T1000 (cell line): ENCODE data around the gene KCP.

Source experiments
- DNase-seq: peaks from one replicate; lab custom pipeline; 2025; ENCODE audit warnings: mixed read lengths; lab: John Stamatoyannopoulos, UW

KCP gene

DNA sequence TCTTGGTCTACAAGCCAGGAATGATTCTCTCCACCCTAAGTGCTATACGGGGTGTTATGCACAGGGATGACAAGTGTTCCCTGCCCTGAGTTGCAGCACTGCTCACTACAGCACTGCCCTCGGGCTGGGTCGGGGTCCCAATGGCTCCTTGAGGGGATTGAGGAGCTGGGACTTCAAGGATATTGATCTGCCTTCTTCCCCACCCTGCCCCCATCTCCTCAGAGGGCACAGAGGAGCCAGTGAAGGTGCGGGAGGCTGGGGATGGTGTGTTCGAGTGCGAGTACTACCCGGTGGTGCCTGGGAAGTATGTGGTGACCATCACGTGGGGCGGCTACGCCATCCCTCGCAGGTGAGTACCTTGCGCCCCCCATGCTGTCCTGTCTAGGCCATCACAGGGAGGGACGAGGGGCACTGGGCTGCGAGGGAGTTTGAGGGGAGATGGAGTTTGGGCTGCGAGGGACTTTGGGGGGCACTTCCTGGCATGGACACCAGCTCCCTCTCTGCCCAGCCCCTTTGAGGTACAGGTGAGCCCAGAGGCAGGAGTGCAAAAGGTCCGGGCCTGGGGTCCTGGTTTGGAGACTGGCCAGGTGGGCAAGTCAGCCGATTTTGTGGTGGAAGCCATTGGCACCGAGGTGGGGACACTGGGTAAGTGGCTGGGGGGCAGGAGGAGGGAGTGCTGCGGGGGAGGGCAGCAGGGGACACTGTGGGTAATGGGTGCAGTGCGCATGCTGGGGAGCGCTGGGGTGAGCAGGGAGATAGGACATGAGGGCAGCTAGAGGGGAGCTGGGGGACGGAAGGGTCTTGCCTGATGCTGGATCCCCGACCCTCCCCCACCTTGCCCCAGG, 70.0 kb downstream of the KCP start:
- DNase-seq, result no peak

DNA sequence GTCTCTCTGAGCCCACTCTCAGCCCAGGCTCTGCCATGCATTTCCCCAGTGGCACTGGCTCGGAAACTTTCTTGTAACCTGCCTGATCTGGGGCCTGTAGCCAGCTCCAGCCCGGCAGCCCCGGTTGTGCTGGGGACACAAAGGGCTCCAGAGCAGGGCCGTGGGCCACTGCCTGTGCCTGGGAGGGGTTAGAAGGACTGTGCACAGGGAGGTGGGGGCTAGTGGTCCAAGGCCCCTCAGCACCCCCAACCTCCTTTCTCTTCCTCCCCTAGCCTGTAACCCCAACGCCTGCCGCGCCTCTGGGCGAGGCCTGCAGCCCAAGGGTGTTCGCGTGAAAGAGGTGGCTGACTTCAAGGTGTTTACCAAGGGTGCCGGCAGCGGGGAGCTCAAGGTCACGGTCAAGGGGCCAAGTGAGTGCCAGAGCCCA, 70.7 kb downstream of the KCP start:
- DNase-seq, result no peak

DNA sequence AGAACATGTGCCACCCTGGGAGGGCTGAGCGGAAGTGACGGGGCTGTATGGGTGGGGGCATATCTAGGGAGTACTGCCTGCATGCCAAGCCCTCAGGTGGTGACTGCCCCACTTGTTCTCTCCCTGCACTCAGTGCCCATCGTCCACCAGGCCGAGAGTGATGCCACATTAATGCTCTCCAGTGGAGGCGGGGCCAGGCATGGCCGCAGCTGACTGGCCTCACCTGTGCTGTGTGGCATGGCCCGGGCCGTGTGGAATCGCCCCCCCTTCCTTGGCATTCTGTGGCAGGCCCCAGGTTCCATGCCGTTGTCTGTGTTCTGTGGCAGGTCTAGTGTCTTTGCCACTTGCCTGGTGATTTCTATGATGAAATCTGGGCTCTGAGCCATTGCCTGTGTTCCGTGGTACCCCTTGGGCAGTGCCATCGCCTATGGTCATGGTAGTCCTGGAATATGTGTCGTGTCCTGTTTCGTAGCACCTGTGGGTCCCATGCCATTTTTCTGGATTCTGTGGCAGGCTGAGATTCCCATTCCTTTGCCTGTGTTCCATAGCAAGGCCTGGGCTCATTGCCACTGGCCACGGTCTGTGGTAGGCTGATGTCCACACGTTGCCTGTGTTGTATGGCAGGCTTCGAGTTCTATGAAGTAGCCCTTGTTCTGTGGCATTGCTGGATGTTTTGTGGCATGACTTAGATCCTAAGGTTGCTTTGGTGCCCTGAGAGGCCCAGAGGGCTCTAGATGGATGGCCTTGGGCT, 71.4 kb downstream of the KCP start:
- no peak for DNase-seq

DNA sequence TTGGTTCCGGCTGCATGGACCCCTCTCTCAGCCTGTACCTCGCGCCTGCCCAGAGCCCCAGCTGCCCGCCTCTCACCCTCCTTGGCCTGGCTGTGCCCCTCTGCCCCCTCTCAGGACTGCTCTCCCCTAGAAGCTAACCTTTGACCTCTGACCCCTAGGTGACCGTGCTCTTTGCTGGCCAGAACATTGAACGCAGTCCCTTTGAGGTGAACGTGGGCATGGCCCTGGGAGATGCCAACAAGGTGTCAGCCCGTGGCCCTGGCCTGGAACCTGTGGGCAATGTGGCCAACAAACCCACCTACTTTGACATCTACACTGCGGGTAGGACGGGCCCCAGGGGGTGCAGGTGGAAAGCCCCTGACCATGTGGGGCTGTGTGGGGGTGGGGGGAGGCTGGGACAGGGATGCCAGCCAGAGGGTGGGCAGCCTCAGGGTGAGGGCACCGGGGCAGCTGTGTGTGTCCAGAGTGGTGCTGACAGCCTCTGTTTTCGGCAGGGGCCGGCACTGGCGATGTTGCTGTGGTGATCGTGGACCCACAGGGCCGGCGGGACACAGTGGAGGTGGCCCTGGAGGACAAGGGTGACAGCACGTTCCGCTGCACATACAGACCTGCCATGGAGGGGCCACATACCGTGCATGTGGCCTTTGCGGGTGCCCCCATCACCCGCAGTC, 72.3 kb downstream of the KCP start:
- DNase-seq, result no peak

DNA sequence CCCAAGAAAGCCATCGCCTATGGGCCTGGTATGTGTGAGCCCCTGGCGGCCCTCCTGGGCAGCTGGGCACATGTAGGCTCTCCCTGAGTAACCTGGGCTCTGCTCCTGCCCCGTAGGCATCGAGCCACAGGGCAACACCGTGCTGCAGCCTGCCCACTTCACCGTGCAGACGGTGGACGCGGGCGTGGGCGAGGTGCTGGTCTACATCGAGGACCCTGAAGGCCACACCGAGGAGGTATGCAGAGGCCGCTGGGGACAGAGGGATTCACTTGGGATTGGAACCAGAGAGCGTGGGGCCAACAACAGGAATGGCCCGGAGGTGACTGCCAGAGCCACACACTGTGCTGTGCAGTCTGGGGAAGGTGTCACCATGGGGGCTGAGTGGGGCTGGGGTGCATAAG, 73.0 kb downstream of the KCP start:
- DNase-seq, result no peak

DNA sequence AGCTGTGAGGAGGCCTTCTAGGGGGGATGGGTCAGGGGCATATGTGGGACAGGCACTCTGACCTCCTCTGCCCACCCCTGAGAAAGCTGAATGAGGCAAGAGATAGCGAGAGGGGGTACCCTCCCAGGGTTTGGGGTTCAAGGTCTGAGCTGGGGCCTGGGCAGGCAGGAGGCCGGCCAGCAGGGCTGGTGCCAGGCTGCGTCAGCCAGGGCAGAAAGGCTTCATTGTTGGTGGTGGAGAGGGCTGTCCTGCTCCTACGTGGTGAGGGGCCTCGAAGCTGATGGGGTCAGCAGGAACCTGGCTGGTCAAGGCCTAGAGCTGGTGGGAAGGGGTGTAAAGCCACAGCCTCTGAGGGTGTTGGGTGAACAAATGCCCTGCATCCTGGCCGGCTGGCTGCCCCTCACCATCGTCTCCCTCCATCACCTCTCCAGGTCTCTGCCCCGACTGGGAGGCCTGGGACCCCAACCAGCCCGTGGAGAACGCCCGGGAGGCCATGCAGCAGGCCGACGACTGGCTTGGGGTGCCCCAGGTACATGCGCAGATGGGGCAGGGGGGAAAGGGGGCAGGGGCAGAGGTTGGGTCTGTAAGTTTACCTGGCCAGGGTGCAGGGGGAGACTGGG, 73.7 kb downstream of the KCP start:
- no peak for DNase-seq

DNA sequence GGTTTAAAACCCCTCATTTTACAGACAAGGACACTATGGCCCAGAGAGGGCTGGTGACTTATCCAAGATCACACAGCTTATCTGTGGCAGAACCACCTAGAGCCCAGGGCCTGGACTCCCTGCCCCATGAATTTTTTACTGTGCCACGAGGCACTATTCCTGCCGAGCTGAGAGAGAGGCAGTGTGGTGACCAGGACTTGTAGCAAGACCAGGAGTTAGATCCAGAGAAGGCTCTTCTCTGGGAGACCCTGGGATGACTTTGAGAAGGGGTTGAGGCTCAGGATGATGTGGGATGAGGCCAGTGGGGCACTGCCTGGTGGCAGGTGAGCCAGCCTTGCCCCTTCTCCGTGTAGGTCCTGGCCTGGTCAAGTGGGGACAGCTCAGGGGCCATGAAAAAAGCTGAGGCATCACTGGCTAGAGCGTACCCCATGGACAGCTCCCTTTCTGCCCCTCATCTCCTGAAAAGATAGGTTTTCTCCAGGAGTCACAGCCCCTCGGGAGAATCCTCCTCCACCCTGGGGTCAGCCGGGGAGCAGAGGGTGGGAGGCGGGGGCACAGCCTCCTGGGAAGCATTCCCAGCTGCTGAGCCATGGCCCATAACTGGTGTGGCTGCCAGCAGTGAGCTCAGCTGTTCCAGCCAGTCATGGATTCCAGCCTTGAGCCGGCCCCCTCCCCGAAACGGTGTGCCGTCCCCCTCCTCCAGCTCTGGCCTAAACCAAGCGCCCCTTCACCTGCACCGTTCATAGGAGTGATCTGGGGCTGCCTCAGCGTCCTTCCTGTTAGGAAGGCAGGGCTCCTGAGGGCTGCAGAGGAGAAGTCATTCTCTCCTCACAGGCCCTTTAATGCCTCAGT, 74.5 kb downstream of the KCP start:
- DNase-seq, result no peak

DNA sequence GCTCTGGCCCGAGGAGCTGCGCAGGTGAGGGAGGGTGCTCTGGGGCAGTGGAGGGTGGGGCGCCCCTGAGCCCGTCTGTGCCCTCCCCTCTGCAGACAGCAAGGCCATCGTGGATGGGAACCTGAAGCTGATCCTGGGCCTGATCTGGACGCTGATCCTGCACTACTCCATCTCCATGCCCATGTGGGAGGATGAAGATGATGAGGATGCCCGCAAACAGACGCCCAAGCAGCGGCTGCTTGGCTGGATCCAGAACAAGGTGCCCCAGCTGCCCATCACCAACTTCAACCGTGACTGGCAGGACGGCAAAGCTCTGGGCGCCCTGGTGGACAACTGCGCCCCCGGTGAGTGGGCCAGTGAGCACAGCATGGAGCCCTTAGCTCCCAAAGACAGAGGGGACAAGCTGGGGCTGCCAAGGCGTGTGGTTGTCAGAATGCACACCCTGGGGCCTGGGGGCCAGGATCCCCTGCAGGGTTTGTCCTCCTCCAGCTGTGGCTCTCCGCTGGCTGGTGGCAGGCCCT, 75.2 kb downstream of the KCP start:
- DNase-seq, result no peak

DNA sequence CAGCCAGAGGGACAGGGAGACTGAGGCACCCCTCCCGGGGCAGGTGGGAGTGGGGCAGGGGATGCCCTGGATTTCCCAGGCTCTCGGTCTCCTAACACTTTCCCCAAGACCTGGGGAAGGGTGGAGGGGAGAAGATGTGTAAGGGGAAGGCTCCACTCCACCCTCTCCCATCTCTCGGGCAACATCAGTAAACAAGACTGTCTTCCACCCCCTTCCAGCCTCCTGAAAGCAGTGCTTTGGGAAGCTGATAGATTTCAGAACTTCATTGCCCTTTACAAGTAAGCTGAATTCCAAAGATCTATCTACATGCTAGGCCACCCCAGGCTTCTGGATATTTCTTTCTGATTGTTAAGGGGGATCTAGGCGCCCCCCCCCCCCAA, 76.6 kb downstream of the KCP start:
- no peak for DNase-seq

DNA sequence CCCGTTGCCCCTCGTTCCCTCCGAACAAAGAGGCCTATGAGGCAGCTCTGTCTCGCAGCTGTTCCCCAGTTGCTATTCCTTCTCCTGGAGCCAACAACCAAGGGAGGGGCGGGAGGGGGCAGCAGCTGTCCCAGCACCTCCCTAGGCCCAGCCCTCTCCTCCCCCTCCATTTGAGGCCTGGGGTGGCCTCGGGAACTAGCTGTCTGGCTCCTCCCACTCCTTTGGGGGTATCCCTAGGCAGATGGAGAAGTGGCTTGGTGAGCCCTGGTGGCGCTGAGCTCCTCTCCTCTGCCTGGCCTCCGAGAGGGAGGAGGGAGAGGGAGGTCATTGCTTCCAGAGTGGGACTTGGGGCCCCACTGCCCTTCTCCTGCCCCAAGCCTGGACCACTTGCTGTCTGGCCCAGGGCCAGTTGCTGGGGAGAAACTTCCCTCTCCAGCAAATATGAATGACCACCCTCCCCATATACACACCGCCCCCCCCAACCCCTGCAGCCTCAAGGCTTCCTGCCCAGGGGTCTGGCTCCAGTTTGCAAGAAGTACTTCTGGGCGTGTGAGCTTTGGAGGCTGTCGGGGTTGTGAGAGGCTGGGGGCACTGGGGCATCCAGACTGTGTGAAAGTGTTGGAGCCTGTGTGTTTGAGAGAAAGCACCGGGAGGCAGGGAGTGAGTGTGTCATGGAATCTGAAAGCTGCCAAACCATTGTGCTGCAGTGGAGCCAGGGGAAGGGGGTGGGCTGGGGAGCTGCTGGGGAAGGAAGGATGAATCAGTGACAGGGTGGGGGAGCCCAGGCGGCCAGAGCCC, 77.2 kb downstream of the KCP start:
- DNase-seq, result no peak

DNA sequence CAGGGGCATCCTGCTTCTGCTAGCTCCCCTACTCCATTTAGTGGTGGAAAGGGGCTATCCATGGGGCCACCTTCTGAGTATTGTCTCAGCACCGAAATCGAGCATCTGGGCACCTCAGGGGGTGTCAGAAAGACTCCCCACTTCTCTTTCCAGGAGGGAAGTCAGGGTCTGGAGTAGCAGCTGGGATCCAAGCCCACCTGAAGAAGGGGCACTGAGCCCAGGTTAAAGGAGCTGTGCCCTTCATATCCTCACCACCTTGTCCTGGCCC, 77.7 kb downstream of the KCP start:
- DNase-seq, result no peak

DNA sequence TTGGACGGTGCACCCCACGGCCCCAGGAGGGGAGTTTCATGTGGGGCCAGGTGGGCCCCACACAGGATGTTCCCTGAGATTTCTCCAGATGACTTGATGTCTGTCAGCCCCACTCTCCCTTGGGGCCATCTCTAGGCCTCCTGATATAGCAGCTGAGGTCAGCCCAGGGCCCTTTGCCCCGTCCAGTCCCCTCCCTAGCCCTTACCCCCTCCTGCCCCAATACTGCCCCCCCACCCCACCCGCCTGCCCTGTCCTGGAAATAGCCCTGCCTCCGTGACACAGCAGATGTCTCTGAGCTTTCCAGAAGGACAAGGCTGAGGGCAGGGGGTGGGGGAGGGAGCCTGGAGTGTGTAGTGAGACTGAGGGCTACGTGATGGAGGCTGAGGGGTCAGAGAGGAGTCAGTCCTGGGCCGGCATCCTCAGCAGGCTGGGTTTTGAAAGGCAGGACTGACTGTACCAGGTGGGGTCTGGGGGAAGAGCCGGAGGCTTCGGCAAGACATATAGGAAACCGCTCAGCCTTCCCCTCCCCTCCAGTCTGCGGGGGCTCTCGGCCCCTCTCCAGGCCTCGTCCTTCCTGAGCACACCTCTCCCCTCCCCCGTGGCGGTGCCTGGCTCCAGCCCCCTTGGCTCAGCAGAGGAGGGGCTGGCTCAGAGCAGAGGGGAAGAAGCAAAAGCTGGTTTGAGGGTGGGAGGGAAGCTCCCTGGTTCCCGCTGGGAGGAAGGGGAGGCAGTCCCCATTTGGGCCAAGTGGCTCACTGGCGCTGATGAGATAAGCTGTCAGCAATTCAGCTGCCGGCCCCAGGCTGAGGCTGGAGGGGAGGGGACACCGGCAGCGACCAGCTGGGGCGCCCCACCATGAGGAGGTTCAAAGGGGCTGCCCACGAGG, 78.3 kb downstream of the KCP start:
- no peak for DNase-seq

DNA sequence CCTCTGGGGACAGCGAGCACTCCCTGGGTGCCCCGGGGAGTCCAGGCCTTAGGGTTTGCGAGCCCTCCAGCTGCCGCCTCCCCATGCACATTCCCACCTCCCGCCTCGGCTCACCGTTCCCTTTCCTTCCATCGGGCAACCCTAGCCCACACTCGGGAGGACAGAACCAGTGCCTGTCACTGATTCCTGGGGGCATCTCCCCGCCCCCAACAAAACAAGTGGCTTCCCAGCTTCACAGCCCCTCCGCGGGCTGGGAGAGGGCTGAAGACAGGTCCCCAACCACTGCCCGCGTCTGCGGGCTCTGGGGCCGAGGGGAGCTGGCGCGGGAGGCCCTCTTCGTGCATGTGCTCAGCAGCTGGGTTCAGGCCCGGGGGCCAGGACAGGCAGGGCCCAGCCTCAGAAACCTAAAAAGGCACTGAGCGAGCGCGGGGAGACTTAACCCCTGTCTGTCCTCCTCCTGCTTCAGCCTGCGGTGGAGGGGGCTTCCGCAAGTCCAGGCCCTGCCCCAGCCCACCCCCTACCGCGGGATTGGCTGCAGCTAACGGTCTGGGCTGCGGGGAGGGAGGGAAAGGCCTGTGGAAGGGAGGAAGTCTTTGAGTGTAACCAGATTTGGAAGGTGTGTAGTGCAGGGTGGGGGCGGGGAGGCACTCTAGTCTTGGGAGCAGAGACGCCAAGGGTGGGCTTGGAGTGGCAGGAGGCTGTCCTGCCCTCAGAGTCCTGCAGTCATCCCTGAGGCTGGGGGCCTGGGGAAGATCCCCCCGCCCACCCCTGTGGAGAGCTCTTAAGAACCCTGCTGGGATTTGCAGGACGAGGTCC, 79.1 kb downstream of the KCP start:
- DNase-seq, result no peak

DNA sequence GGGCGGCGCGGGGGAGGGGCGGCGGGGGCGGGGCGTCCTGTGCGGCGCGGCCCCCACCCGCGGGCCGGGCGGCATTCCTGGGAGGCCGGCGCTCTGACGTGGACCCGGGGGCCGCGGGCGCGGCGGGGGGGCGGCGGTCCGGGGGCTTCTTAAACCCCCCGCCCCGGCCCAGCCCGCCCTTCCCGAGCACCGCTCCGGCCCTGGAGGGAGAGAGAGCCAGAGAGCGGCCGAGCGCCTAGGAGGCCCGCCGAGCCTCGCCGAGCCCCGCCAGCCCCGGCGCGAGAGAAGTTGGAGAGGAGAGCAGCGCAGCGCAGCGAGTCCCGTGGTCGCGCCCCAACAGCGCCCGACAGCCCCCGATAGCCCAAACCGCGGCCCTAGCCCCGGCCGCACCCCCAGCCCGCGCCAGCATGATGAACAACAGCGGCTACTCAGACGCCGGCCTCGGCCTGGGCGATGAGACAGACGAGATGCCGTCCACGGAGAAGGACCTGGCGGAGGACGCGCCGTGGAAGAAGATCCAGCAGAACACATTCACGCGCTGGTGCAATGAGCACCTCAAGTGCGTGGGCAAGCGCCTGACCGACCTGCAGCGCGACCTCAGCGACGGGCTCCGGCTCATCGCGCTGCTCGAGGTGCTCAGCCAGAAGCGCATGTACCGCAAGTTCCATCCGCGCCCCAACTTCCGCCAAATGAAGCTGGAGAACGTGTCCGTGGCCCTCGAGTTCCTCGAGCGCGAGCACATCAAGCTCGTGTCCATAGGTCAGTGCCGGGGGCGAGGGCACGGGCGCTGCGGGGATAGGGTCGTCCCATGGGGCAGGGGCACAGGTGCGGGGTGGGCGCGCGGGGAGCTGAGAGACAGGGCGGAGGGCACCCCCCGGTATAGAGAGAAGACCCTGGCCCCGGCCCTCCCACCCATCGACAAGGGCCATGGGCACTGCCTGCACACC, 80.0 kb downstream of the KCP start, which contains the start of gene FLNC:
FLNC (plus strand) TSS at position 176 of the 947 bp plus-strand sequence; CDS start at position 408, 232 bp downstream.
- DNase-seq, result peak; percentile 24

DNA sequence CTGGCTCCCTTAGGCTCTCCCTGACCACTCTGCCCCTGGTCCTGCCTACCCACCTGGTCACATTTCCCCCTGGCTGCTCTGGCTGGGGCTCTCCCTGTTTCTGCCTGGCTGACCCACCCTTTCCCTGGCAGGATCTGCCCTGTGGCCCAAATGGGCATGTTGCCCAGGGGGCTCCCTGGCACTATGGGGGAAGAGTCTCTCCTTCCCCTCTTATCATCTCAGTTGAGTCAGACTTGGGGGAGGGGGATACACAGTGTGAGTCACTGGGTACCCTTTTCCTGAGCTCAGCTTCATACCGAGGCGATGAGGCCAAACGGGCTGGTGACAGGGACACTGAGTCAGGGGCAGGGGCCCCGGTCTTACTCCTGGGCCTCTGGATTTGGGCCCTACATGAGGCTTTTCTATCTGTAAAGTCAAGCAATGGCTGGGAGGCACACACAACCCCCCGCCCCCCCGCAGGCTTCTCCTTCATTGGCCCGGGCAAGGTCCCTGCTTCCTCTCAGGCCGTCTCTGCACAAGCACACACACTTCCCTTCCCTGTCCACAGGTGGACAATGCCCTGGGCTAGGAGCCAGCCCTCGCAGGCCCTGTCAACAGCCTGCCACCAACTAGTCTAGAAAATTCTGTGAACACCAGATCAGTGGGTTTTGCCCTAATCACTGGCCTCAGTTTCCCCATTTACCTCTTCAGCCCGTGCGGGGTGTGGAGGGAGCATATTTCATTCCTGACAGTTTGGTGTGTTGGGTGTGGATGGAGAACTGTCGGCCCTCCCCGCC, 80.9 kb downstream of the KCP start:
- DNase-seq, result peak; percentile 42

DNA sequence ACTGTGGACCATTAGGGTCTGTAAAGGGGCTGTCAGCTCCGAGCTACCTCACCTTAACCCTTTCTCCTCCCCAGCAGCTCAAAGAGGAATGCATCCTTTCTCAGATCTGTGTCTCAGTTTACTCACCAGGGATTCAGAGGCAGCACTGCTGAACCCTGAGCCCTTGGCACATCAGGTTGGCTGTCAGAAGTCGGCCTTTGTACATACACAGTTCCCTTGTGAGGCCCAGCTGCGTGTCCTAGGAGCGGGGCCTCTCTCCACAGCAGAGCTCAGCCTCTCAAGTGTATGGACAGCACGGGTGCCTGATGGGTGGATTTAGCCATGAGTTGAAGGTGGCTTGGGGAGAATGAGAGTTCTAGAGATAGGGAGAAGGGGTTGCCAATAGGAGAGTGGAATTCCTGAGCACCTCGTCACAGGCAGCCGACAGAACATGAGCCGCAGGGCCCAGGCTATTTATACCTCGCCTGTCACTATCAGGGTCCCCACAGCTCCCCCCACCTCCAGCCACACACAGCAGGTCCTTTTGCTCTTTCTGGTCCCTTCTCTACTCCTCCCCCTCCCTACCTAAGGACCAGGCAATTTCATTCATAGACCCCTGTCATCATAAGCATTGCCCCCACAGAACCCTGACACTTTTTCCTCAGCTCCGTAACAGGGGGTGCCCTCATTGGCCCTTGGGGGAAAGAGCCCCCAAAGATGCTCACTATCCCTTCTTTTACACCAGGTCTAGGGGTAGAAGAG, 82.4 kb downstream of the KCP start:
- no peak for DNase-seq
